ENCODE data around the gene TAB2. TPM values are rescaled to one million over a fixed set of nuclear protein-coding genes. Genes with fewer than 3 reads are reported as not detected.

Gene TAB2
- total and polyA plus RNA-seq, 4 experiments from 2014 or later = 27.0 to 116 (median 68.4) TPM

GRCh38 chr6:149450679-149451375 is 133.3 kb downstream of the TAB2 start:
- no peak for DNase-seq
- Mint-ChIP-seq H3K36me3 (peaks cover 34 to 52% of the 10 kb centered on the region in 2 donors), H3K4me3 (peak overlapping the region in 1 of 8 donors; percentile 4), H3K27me3 (no peaks in the 10 kb centered on the region), H3K4me1 (peaks cover 6 to 8% (median 6%) of the 10 kb centered on the region in 4 donors), H3K27ac (peak overlapping the region in 1 of 7 donors; percentile 78), H3K9me3 (no peaks in the 10 kb centered on the region)
- Histone ChIP-seq H3K36me3 (ENCODE audit: insufficient read depth, low read length) (peaks cover 39% of the 10 kb centered on the region), H3K9me3 (ENCODE audit: control insufficient read depth in 1 of 2, low read length in 2 of 2) (no peaks in the 10 kb centered on the region), H3K4me1 (ENCODE audit: insufficient read depth, low read length) (no peaks in the 10 kb centered on the region), H3K27ac (ENCODE audit: low read depth, low read length) (no peak overlapping the region), H3K4me3 (ENCODE audit: low read length in 2 of 2) (no peak overlapping the region), H3K27me3 (ENCODE audit: insufficient read depth, low read length) (no peaks in the 10 kb centered on the region)
- ChIA-PET CTCF (ENCODE audit: partially characterized antibody) (no interaction called here), POLR2A (ENCODE audit: partially characterized antibody) (interaction anchor here (1.5 kb wide), 1 partner anchor 32 kb away, joined by 4 read pairs; no protein-coding TSS in a partner anchor)
- intact Hi-C loops (cut with micrococcal nuclease) = no loop called here

GRCh38 chr6:149451376-149452036 is 134.0 kb downstream of the TAB2 start:
- CTCF ChIA-PET (ENCODE audit: partially characterized antibody) = no interaction called here
- no peaks in the 10 kb centered on the region for H3K9me3 Mint-ChIP-seq
- peaks cover 34 to 52% of the 10 kb centered on the region in 2 donors for H3K36me3 Mint-ChIP-seq
- H3K4me3 Mint-ChIP-seq = no peak overlapping the region
- Histone ChIP-seq H3K9me3 (ENCODE audit: control insufficient read depth in 1 of 2, low read length in 2 of 2) (no peaks in the 10 kb centered on the region), H3K27ac (ENCODE audit: low read depth, low read length) (no peak overlapping the region), H3K4me3 (ENCODE audit: low read length in 2 of 2) (no peak overlapping the region), H3K4me1 (ENCODE audit: insufficient read depth, low read length) (no peaks in the 10 kb centered on the region), H3K27me3 (ENCODE audit: insufficient read depth, low read length) (no peaks in the 10 kb centered on the region), H3K36me3 (ENCODE audit: insufficient read depth, low read length) (peaks cover 39% of the 10 kb centered on the region)
- no peaks in the 10 kb centered on the region for H3K27me3 Mint-ChIP-seq
- peaks cover 6 to 8% (median 6%) of the 10 kb centered on the region in 4 donors for H3K4me1 Mint-ChIP-seq
- peak in 1 of 5 donors; percentile 29 for DNase-seq
- intact Hi-C loops (cut with micrococcal nuclease) = no loop called here
- peak overlapping the region in 2 of 7 donors; percentile 54 to 59 for H3K27ac Mint-ChIP-seq
- POLR2A ChIA-PET (ENCODE audit: partially characterized antibody) = no interaction called here

- no peaks in the 10 kb centered on the region for H3K27me3 Mint-ChIP-seq
- no peak for DNase-seq
- ChIA-PET CTCF (ENCODE audit: partially characterized antibody) (interaction anchor here (0.7 to 2.8 kb wide), 4 partner anchors 12 to 65 kb away, joined by 4 to 11 read pairs (median 5); no protein-coding TSS in a partner anchor), POLR2A (ENCODE audit: partially characterized antibody) (no interaction called here)
- Histone ChIP-seq H3K9me3 (ENCODE audit: control insufficient read depth in 1 of 2, low read length in 2 of 2) (no peaks in the 10 kb centered on the region), H3K27me3 (ENCODE audit: insufficient read depth, low read length) (no peaks in the 10 kb centered on the region), H3K4me1 (ENCODE audit: insufficient read depth, low read length) (no peaks in the 10 kb centered on the region), H3K36me3 (ENCODE audit: insufficient read depth, low read length) (peaks cover 45% of the 10 kb centered on the region), H3K27ac (ENCODE audit: low read depth, low read length) (no peak overlapping the region), H3K4me3 (ENCODE audit: low read length in 2 of 2) (no peak overlapping the region)
- H3K4me3 Mint-ChIP-seq = no peak overlapping the region
- H3K9me3 Mint-ChIP-seq = no peaks in the 10 kb centered on the region
- peaks cover 38 to 55% of the 10 kb centered on the region in 2 donors for H3K36me3 Mint-ChIP-seq
- H3K4me1 Mint-ChIP-seq = peaks cover 5 to 10% (median 6%) of the 10 kb centered on the region in 4 donors
- H3K27ac Mint-ChIP-seq = peak overlapping the region in 3 of 7 donors; percentile 59 to 64 (median 63)
- intact Hi-C loops (cut with micrococcal nuclease) = no loop called here
These were observed 134.8 kb downstream of the TAB2 start for GRCh38 chr6:149452037-149452939.

DNA sequence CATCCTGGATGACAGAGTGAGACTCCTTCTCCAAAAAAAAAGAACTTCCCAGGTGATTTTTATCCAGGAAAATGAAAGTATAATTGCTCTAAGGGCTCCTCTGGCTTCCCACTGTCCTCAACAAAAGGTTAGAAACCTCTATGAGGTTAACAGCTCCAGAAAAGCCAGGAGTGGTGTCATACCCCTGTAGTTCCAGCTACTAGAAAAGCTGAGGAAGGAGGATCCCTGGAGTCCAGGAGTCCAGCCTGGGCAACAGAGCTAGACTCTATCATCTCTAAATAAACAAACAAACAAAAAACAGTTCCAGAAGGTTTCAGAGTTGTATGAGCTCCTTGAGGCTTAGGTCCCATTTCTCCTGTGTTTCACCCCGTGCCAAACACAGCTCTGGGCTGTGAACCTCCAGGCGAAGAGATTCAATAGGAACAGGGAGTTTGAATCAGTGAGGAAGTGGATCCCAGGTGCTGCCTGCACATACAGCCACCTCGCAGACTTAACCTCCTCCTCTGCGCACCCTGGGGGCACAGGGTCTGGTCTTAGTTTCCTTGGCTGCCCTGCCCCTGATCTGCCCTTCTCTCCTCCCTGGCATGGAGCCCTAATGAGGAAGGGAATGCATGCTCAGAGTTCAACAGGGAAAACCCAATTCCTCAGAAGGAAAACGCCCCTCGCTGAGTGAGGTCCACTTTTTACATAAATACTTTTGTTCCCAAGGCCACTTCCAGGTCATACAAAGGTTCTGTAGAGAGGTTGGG is 136.3 kb downstream of the TAB2 start:
- no peak for DNase-seq
- POLR2A ChIA-PET (ENCODE audit: partially characterized antibody) = interaction anchor here (0.8 to 1.5 kb wide), 2 partner anchors 26 to 42 kb away, joined by 3 read pairs; no protein-coding TSS in a partner anchor
- CTCF ChIA-PET (ENCODE audit: partially characterized antibody) = interaction anchor here (0.7 to 2.8 kb wide), 4 partner anchors 10 to 64 kb away, joined by 4 to 11 read pairs (median 5); no protein-coding TSS in a partner anchor
- H3K27me3 Mint-ChIP-seq = no peaks in the 10 kb centered on the region
- Histone ChIP-seq H3K27me3 (ENCODE audit: insufficient read depth, low read length) (no peaks in the 10 kb centered on the region), H3K4me3 (ENCODE audit: low read length in 2 of 2) (no peak overlapping the region), H3K9me3 (ENCODE audit: control insufficient read depth in 1 of 2, low read length in 2 of 2) (no peaks in the 10 kb centered on the region), H3K36me3 (ENCODE audit: insufficient read depth, low read length) (peaks cover 55% of the 10 kb centered on the region), H3K4me1 (ENCODE audit: insufficient read depth, low read length) (no peaks in the 10 kb centered on the region), H3K27ac (ENCODE audit: low read depth, low read length) (no peak overlapping the region)
- H3K9me3 Mint-ChIP-seq = no peaks in the 10 kb centered on the region
- H3K36me3 Mint-ChIP-seq = peaks cover 44 to 63% of the 10 kb centered on the region in 2 donors
- no peak overlapping the region for H3K4me3 Mint-ChIP-seq
- intact Hi-C loops (cut with micrococcal nuclease) = no loop called here
- peak overlapping the region in 2 of 7 donors; percentile 15 to 63 for H3K27ac Mint-ChIP-seq
- H3K4me1 Mint-ChIP-seq = peaks cover 6 to 12% (median 9%) of the 10 kb centered on the region in 4 donors

DNA sequence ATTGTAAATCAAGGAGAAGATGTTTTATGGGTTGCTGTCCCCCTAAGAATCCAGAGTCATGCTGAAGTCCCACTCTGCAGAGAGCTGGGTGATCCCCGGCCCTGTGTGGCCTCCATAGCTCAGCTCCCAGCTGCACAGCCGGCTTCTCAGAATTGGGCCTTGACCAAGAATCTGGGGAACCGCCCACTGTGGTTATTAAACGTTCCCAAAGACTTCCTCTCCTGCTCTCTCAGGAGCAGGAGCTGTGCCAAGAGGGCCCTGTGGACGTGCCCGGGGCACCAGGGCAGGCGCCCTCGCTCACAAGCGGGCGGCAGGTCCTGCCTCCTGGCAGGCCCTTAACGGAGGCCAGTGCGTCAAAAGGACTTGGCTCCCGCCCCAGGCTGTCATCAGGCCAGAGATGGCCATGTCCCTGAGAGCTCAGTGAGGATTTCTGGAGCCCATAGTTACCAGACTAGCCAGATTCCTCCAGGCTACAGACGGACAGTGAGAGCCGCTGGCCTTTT is 136.9 kb downstream of the TAB2 start:
- no peak for DNase-seq
- intact Hi-C loops (cut with micrococcal nuclease) = no loop called here
- ChIA-PET CTCF (ENCODE audit: partially characterized antibody) (interaction anchor here (1.4 to 2.8 kb wide), 2 partner anchors 63 to 426 kb away, joined by 3 to 11 read pairs; no protein-coding TSS in a partner anchor), POLR2A (ENCODE audit: partially characterized antibody) (interaction anchor here (0.8 to 1.5 kb wide), 2 partner anchors 26 to 41 kb away, joined by 3 read pairs; no protein-coding TSS in a partner anchor)
- peak overlapping the region in 1 of 7 donors; percentile 71 for H3K27ac Mint-ChIP-seq
- Histone ChIP-seq H3K27ac (ENCODE audit: low read depth, low read length) (no peak overlapping the region), H3K9me3 (ENCODE audit: control insufficient read depth in 1 of 2, low read length in 2 of 2) (no peaks in the 10 kb centered on the region), H3K4me3 (ENCODE audit: low read length in 2 of 2) (no peak overlapping the region), H3K27me3 (ENCODE audit: insufficient read depth, low read length) (no peaks in the 10 kb centered on the region), H3K36me3 (ENCODE audit: insufficient read depth, low read length) (peaks cover 59% of the 10 kb centered on the region), H3K4me1 (ENCODE audit: insufficient read depth, low read length) (no peaks in the 10 kb centered on the region)
- H3K27me3 Mint-ChIP-seq = no peaks in the 10 kb centered on the region
- H3K9me3 Mint-ChIP-seq = no peaks in the 10 kb centered on the region
- peaks cover 50 to 65% of the 10 kb centered on the region in 2 donors for H3K36me3 Mint-ChIP-seq
- peaks cover 7 to 18% (median 12%) of the 10 kb centered on the region in 4 donors for H3K4me1 Mint-ChIP-seq
- no peak overlapping the region for H3K4me3 Mint-ChIP-seq

GRCh38 chr6:149455031-149455732 is 137.7 kb downstream of the TAB2 start:
- no peak overlapping the region for H3K4me3 ChIP-seq (ENCODE audit: low read length in 2 of 2)
- peaks cover 50 to 67% of the 10 kb centered on the region in 2 donors for H3K36me3 Mint-ChIP-seq
- DNase-seq = no peak
- intact Hi-C loops (cut with micrococcal nuclease) = no loop called here
- H3K27me3 Mint-ChIP-seq = no peaks in the 10 kb centered on the region
- H3K27ac ChIP-seq (ENCODE audit: low read depth, low read length) = no peak overlapping the region
- no peaks in the 10 kb centered on the region for H3K9me3 Mint-ChIP-seq
- peak overlapping the region; percentile 25 to 85 (median 71) for H3K27ac Mint-ChIP-seq
- CTCF ChIA-PET (ENCODE audit: partially characterized antibody) = interaction anchor here (1.4 to 2.8 kb wide), 3 partner anchors 23 to 427 kb away, joined by 3 to 11 read pairs (median 6); no protein-coding TSS in a partner anchor
- POLR2A ChIA-PET (ENCODE audit: partially characterized antibody) = interaction anchor here (0.8 kb wide), 1 partner anchor 25 kb away, joined by 3 read pairs; no protein-coding TSS in a partner anchor
- no peaks in the 10 kb centered on the region for H3K27me3 ChIP-seq (ENCODE audit: insufficient read depth, low read length)
- H3K4me1 Mint-ChIP-seq = peaks cover 7 to 19% (median 11%) of the 10 kb centered on the region in 4 donors
- H3K36me3 ChIP-seq (ENCODE audit: insufficient read depth, low read length) = peaks cover 61% of the 10 kb centered on the region
- H3K9me3 ChIP-seq (ENCODE audit: control insufficient read depth in 1 of 2, low read length in 2 of 2) = no peaks in the 10 kb centered on the region
- peak overlapping the region in 1 of 8 donors; percentile 17 for H3K4me3 Mint-ChIP-seq
- no peaks in the 10 kb centered on the region for H3K4me1 ChIP-seq (ENCODE audit: insufficient read depth, low read length)
